Activated CD4-positive, alpha-beta T cell treated with anti-CD3 and anti-CD28 coated beads for 24 hours (primary cell): Measurements from ENCODE around the gene CFHR5.
"Not testable (repeated sequence)": the region's sequence is repeated elsewhere in the genome, so short reads cannot be mapped to it uniquely, and the experiment has no call there.

Source experiments
- DNase-seq, 2 donors: peaks; one replicate each; pipeline ENCODE4 v3.0.0-alpha.2; 2020; ENCODE audit warnings: low read depth in 2 of 2

The CFHR5 gene

DNA sequence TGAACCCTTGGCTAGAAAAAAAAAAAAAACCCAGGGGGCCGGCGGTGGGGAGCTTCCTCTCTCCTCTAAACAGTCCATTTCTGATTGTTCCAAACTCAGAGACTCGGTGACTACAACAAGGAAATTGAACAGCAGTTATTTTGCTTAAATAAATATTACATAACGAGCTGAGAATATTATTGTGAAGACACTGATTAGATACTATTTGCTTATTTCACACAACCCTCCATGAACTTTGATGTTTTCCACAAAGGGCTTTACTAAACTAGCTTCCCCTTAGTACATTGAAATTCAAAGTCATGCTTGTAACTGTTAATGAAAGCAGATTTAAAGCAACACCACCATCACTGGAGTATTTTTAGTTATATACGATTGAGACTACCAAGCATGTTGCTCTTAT is at the start of gene CFHR5:
CFHR5 (plus strand) TSS at position 279 of the 400 bp plus-strand sequence; CDS start at position 388, 109 bp downstream.
- DNase-seq = no peak

DNA sequence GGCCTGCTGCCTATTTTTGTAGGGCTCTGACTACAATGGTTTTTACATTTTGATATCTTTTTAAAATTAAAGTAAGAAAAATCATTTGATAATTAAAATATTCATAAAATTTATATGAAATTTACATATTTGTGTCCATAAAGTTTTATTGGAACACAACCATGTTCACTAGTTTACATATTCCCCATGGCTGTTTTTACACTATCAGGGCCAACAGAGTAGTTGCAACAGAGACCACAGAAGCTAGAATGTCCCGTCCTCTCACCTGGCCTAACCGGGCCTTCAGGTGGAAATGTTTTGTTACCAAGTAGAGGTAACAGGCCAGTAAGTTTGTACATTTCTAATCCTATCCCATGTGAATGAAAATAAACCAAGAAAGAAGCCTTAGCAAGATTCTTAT is 44.5 kb upstream of the CFHR5 start:
- DNase-seq = not testable (repeated sequence)

DNA sequence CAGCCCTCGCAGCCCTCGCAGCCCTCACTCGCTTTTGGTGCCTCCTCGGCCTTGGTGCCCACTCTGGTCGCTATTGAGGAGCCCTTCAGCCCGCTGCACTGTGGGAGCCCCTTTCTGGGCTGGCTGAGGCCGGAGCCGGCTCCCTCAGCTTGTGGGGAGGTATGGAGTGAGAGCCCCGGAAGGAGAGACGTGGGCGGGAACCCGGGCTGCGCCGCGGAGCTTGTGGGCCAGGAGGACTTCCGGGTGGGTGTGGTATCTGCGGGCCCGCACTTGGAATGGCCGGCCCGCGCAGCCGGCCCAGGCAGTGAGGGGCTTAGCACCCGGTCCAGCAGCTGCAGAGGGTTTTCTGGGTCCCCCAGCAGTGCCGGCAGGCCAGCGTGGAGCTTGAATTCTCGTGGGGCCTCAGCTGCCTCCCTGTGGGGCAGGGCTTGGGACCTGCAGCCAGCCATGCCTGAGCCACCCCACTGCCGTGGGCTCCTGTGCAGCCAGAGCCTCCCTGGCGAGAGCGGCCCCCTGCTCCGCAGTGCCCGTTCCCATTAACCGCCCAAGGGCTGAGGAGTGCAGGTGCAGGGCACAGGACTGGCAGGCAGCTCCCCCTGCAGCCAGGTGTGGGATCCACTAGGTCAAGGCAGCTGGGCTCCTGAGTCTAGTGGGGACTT is 43.7 kb upstream of the CFHR5 start:
- DNase-seq = no peak

DNA sequence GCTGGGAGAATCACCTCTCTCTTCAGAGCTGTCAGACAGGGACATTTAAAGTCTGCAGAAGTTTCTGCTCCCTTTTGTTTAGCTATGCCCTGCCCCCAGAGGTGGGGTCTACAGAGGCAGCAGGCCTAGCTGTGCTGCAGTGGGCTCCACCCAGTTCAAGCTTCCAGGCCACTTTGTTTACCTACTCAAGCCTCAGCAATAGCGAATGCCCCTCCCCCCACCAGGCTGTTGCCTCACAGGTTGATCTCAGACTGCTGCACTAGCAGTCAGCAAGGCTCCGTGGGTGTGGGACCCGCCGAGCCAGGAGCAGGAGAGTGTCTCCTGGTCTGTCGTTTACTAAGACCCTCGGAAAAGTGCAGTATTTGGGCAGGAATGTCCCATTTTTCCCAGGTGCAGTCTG is 35.9 kb upstream of the CFHR5 start:
- DNase-seq = not testable (repeated sequence)

DNA sequence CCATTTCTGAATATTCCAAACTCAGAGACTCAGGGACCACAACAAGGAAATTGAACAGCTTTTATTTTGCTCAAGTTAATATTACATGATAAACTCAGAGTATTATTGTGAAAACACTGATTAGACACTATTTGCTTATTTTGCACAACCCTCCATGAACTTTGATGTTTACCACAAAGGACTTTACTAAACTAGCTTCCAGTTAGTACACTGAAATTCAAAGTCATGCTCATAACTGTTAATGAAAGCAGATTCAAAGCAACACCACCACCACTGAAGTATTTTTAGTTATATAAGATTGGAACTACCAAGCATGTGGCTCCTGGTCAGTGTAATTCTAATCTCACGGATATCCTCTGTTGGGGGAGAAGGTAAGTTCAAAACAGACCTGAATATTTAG is 33.8 kb upstream of the CFHR5 start, which contains the start of gene CFHR2:
CFHR2 (plus strand) TSS at position 171 of the 400 bp plus-strand sequence; CDS start at position 314, 143 bp downstream.
- not testable (repeated sequence) for DNase-seq

DNA sequence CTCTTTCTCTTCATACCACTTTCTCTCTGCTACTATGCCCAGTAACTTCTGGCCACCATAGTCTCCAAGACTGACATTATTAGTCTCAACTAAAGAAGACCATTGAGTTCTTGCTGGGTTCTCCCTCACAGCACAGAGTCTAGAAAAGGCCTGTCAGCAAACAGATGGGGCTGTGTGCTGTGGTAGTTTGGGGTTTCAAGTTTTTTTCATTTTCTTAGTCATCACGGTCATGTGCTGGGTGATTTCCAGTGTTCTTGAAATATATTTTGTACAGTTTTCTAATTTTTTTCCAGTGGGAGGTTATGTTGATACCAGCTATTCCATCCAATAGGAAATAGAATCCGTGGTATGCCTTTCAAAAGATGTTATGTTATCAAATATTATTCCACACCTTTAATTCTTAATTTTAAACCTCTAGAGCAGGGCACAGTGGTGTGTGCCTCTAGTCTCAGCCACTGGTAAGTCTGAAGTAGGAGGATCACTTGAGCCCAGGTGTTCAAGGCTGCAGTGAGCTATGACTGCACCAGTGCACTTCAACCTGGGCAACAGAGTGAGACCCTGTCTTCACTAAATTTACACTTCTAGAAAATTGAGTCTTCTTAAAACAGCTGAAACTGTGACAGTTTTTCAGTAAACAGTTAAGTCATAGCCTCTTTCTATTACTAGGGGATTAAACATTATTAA is 25.5 kb upstream of the CFHR5 start:
- DNase-seq = no peak

DNA sequence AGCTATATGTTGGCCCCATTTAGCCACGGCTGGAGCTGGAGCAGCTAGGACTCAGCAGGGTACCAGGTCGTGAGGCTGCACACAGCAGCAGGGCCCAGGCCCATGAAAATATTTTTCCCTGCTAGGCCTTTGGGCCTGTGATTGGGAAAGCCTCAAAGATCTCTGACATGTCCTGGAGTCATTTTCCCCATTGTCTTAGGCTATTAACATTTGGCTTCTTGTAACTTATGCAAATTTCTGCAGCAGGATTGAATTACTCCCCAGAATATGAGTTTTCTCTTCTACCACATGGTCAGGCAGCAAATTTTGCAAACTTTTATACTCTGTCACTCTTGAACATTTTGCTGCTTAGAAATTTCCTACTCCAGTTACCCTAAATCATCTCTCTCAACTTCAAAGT is 22.6 kb upstream of the CFHR5 start:
- no peak for DNase-seq

DNA sequence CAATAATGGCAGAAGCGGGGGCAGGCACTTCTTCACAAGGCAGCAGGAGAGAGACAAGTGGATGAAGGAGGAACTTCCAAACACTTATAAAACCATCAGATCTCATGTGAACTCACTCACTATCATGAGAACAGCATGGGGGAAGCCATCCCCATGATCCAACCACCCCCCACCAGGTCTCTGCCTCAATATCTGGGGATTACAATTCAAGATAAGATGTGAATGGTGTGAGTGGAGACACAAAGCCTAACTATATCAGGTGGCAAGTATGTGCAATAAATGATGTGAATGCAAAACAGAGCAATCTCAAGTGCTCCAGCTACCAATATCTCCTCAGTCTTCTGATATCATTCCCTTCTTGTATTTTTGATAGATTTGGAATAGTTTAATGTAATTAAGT is 21.4 kb upstream of the CFHR5 start:
- DNase-seq = no peak

DNA sequence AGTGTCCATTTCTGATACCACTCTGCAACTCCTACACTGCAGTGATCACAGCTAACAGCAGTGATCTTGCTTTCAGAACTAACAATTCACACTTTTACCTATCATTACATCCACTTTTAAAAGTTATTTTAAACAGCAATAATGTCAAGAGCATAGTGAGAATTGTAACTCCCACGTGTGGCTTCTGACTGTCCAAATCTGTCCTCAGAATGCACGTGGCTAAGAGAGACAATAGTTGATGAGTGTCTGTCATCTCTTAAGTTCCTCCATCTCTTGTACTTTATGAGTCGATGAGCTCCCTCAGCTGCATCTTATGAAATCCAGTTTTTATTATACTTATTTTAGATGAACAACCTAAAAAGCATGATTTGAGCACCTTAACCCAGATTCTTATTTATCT is 16.5 kb upstream of the CFHR5 start:
- DNase-seq = no peak

DNA sequence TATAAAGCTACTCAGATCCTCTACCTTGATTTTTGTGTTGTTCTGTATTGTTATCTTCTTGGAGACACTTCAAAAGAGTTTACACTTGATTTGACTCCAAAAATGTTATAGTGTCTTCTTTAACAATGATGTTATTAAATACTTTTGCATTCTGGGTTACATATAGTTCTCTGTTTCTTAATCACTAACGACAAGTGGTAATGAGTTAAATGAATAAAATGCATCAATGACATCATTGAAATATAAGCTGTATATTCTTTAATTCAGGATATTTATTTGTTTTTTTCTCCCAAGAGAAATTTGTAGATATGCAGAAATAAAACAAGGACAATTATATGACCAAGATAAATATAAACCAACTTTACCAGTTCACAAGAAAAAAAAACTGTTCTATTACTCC is 7.2 kb upstream of the CFHR5 start:
- no peak for DNase-seq

DNA sequence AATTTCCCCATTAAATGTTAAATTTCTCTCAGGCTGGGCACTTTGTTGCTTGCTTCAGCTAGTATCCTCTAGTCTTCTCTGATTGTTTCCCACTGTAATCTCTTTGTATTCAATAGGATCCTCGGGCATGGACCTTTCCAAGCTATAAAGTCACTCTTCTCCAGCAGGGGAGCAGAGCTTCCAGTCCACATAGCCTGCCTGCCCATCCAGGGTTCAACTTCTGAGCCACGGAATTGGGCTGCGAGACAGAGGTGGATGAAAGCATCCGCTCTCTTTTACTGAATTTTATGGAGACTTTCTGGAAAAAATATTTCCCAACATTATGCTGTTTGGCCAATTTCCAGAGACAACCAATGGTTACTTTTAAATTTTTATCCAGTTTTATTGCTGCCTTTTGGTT is 1.1 kb upstream of the CFHR5 start:
- DNase-seq = no peak

DNA sequence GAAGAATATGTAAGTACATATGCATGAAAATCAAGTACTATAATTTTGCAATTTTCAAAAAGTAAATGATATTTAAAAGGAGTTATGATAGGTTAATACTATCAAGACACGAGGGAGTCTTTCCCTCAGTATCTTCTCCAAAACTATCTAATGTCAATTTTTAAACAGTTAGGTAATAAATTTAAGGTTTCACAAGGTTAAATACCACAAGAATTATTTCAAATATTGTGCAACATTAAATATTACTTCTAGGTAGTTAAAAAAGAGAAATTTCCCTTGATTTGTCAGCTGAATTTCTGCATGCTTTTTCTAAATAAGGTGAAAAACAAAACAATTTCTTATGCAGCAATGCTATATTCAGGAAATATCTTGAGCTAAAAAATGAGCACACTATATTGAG is 3.5 kb downstream of the CFHR5 start:
- no peak for DNase-seq

DNA sequence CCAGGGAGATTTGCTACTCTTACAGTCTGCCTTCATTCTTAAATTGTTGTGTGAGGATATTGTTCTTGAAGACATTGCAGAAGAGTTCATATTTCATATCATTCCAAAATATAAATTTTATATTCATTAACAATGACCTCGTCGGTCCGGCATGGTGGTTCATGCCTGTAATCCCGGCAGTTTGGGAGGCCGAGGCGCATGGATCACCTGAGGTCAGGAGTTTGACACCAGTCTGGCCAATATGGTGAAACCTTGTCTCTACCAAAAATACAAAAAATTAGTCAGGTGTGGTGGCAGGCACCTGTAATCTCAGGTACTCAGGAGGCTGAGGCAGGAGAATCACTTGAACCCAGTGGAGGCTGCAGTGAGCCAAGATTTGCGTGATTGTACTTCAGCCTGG is 4.9 kb downstream of the CFHR5 start:
- DNase-seq = not testable (repeated sequence)

DNA sequence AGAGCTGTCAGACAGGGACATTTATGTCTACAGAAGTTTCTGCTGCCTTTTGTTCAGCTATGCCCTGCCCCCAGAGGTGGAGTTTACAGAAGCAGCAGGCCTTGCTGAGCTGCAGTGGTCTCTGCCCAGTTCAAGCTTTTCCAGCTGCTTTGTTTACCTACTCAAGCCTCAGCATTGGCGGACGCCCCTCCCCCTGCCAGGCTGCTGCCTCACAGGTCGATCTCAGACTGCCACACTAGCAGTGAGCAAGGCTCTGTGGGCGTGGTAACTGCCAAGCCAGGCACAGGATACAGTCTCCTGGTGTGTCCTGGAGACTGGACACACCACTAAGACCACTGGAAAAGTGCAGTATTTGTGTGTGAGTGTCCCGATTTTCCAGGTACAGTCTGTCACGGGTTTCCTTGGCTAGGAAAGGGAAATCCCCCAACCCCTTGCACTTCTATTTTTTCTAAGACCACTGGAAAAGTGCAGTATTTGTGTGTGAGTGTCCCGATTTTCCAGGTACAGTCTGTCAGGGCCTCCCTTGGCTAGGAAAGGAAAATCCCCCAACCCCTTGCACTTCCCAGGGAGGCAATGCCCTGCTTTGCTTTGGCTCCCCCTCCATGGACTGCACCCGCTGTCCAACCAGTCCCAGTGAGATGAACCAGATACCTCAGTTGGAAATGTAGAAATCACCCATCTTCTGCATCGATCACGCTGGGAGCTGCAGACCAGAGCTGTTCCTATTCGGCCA is 14.7 kb downstream of the CFHR5 start:
- not testable (repeated sequence) for DNase-seq

DNA sequence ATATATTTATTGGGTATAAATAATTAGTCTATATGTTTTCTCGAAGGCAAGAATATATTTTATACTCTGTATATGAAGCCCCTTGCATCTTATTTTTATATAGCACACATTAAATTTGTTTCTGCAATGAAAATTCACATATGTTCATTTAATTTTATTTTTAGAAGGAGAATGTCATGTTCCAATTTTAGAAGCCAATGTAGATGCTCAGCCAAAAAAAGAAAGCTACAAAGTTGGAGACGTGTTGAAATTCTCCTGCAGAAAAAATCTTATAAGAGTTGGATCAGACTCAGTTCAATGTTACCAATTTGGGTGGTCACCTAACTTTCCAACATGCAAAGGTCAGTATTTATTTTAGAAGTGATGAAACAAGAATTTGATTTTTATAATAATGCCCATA is 16.6 kb downstream of the CFHR5 start:
- no peak for DNase-seq

DNA sequence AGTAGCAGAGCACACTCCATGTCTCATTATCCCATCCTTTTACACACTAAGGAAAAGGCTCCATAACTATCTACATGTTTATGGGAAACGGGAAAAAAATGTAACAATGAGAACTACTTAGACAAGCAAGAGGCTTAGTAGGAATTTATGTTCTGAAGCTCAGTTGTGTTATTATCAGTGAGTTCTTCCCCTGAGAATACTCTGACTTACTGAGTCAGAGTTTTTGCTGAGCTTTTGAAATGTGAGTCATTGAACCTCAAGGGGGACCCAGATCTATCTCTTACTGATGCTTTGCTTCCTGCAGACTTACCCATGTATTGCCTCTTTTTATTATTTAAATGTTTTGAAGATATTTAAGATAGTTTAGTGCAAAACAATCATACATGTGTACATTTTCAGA is 20.1 kb downstream of the CFHR5 start:
- DNase-seq = no peak

DNA sequence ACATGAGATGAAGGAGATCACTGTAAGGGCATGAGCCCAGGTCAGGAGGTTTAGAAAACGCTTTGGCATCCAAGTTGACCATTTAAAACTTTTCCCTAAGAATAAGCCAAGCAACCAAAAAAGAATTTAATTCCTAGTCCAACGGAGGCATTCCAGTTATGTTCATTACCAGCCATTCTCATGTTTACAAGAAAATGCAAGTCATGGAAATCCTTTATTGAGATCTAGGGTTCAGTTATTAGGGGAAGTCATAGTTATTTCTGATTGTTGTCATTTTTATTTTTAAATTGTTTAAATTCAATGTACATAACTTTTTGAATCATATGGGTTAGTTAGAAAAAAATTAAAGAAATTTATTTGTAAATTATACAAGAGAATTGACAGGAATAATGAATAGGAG is 24.5 kb downstream of the CFHR5 start:
- DNase-seq = no peak

DNA sequence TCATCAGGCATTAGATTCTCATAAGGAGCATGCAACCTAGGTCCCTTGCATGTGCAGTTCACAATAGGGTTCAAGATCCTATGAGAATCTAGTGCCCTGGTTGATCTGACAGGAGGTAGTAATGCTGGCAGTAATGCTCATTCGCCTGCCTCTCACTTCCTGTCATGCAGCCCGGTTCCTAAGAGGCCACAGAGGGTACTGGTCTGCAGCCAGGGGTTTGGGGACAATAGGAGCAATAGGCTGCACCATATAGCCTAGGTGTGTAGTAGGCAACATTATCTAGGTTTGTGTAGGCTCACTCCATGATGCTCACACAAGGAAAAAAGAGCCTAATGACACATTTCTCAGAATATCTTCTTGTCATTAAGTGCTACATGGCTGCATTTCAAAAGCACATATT is 25.8 kb downstream of the CFHR5 start:
- DNase-seq = no peak

DNA sequence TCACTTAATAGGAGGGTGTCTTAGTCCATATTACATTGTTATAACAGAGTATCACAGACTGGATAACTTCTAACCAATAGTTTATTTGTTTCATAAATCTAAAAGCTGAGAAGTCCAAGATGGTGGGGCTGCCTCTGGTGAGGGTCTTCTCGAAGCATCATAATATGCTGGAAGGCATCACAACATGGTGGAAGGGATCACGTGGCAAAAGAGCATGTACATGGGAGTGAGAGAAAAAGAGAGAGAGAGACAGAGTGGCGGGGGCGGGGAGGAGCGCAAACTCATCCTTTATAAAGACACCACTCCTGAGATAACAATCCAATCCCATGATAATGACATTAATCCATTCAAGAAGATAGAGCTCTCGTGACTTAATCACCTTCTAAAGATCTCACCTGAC is 31.5 kb downstream of the CFHR5 start:
- DNase-seq = no peak

DNA sequence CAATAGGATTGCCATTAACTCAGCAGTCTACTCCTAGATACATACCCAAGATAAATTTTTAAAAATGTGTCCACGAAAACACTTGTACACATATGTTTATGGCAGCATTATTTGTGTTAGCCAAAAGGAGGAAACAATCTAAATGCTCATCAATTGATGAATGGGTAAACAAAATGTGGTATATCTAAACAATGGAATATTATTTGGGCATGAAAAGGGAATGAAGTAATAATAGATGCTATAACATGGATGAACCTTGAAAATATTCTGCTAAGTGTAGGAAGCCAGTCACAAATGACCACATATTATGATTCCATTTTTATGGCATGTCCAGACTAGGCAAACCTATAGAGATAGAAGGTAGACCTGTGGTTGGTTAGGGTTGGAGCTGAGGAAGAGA is 34.3 kb downstream of the CFHR5 start:
- no peak for DNase-seq

DNA sequence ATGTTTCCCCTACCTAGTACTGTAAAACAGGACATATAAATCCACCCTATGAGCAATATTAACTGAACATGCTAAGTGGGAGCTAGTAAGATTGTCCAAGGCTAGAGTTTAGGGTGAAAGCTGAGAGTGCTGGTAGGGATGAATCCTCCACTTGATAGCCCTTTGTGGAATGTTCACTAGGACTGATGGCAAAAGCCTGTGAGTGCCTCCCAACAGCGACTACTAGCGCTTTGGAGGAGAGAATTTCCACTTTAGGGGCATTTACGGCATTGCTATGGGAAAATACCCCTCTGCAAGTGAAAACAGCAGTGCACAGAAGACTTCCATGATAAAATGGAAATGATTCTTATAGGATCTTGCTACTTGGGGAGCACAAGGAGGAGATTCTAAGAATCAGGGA is 35.9 kb downstream of the CFHR5 start:
- DNase-seq = no peak

DNA sequence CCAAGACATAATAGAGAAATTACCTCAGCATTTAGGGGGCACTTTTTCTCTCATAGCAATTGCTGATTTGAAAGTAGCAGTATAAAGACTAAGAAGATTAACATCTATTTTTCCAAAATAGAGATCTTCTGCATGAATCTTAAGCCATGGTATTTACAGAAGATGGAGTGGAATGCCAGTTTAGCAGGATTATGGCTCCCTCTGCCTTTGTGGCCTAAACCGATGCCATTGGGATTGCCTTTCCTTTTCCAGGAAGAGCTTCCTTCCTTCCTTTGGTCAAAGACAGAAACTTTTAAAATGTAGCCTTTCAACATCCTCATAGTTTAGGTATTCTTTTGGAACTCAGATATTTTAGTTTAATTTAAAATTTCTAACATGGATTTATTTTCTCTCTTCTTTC is 39.4 kb downstream of the CFHR5 start:
- no peak for DNase-seq

DNA sequence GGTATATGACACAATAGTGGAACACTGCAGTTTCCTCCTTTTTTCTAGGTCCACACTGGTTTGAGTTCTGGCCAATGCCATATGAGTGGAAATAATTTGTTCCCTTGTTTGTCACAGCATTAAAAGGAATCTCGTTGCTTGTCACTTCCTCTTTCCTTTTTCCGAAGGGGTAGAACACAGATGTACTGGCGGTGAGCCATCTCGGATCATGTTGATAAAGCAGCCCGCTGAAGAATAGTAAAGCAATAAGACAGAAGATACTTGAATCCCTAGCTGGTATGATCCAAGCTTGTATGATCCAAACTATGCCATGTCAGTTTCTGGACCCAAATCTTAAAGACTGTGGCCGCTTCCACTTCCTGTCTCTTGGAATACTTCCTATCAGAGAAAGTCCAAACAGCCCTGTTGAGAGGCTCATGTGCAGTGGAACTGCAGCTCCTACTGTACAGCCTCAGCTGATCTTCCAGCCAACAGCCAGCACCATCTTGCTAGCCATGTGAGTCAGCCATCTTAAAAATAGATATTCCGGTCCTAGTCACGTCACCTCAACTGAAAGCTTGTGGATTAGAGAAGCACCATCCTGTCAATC is 40.3 kb downstream of the CFHR5 start:
- DNase-seq = no peak
